ENCODE data around the gene ABCB8. TPM values are rescaled to one million over a fixed set of nuclear protein-coding genes. Genes with fewer than 3 reads are reported as not detected.
A peak's percentile ranks its signal among the peaks of the same experiment; 100 is the strongest.

Gene ABCB8
- total and polyA plus RNA-seq, 9 of the 15 experiments (the other 6 are each of a cell fraction or from before 2014, with no cell fraction given) = 7.6 to 106 (median 36.3) TPM

GRCh38 chr7:151083071-151083823 is 55.0 kb downstream of the ABCB8 start, which contains the start of gene TMUB1:
Gene TMUB1, minus strand, starts transcription at chr7:151083493. Its CDS starts 930 bp downstream, at chr7:151082563.
- FAIRE-seq = no peak
- in situ Hi-C loops (cut with MboI) (no loop called here), intact Hi-C loops (cut with micrococcal nuclease) (loop anchor here (1.0 to 10.0 kb wide), 2 partner anchors 55 to 768 kb away; partner anchors contain the start of gene ABCB8)
- Histone ChIP-seq H3K27ac (ENCODE audit: extremely low read depth, low read depth, low read length) (peak within 1 kb of the TSS; percentile 94), H3K9me3 (replicated peaks; ENCODE audit: control insufficient read depth, insufficient read depth, low read depth, low read length) (no peaks in the 10 kb centered on the region), H3K4me3 (peak within 1 kb of the TSS; percentile 89), H3K4me2 (ENCODE audit: insufficient read depth, low read length) (peak within 1 kb of the TSS; percentile 97), H3K9ac (ENCODE audit: insufficient read depth in 1 of 2, low read depth in 2 of 2, low read length in 2 of 2) (peak within 1 kb of the TSS; percentile 94 to 97), H4K20me1 (replicated peaks; ENCODE audit: control insufficient read depth, insufficient read depth, low read length) (peaks cover 13% of the 10 kb centered on the region), H3K9me1 (ENCODE audit: control insufficient read depth, insufficient read depth, low read length) (no peaks in the 10 kb centered on the region), H2AFZ (ENCODE audit: low read depth, low read length) (peak within 1 kb of the TSS; percentile 81), H3K27me3 (ENCODE audit: control insufficient read depth in 2 of 2, insufficient read depth in 2 of 2, low read length in 2 of 2) (no peaks in the 10 kb centered on the region), H3K4me1 (replicated peaks in 1 of 2; ENCODE audit: control insufficient read depth in 2 of 2, insufficient read depth in 2 of 2, low read length in 2 of 2) (peaks cover 52 to 83% of the 10 kb centered on the region in 2 experiments), H3K79me2 (ENCODE audit: control insufficient read depth, insufficient read depth, low read length) (peaks cover 66% of the 10 kb centered on the region), H3K36me3 (ENCODE audit: control insufficient read depth, insufficient read depth, low read length) (peaks cover 32% of the 10 kb centered on the region)
- WGBS (ENCODE audit: insufficient coverage, low coverage, missing lambda C conversion rate) = 2% methylated on average over 67 of the region's 69 CpGs
- ChIA-PET POLR2A (interaction anchor here (0.6 to 3.5 kb wide), 7 partner anchors 9 to 179 kb away, joined by 3 to 24 read pairs (median 3); no protein-coding TSS in a partner anchor), CTCF (ENCODE audit: low intra/inter-chr PET ratio) (no interaction called here)
- ATAC-seq = peak; percentile 38
- DNase-seq (ENCODE audit: extremely low read depth in 1 of 4, low spot score in 3 of 4) = peak; percentile 80 to 95 (median 83)
- no TSS peak for BruUV-seq (replicated peaks)
- TF ChIP-seq PBX2 (CRISPR knock-in tag; IDR thresholded peaks at IDR 0.05; ENCODE audit: low read depth) = no peak
- no peak for TF ChIP-seq PBX2 (tag; conservative IDR thresholded peaks at IDR 0.05; ENCODE audit: low read depth)
- peak; percentile 22 for TF ChIP-seq TBP (optimal IDR thresholded peaks at IDR 0.05; ENCODE audit: low read depth, low read length)
- no peak for TF ChIP-seq KAT8 (IDR thresholded peaks at IDR 0.05; ENCODE audit: low read depth)
- TF ChIP-seq E2F4 (CRISPR knock-in tag; IDR thresholded peaks at IDR 0.05; ENCODE audit: low read depth) = no peak
- no peak; the same call in 1 of the 2 replicates for TF ChIP-seq ZNF511 (CRISPR knock-in tag; IDR thresholded peaks at IDR 0.05)
- no peak for TF ChIP-seq POLR3A (IDR thresholded peaks at IDR 0.05; ENCODE audit: borderline replicate concordance, extremely low read depth, insufficient read depth, insufficient read length)
- TF ChIP-seq HIVEP1 (CRISPR knock-in tag; IDR thresholded peaks at IDR 0.05) = no peak
- TF ChIP-seq ADNP (tag; IDR thresholded peaks at IDR 0.05) = no peak
- TF ChIP-seq SMARCB1 (IDR thresholded peaks at IDR 0.05; ENCODE audit: insufficient read length, low read depth) = no peak
- no peak for TF ChIP-seq PREB (CRISPR knock-in tag; IDR thresholded peaks at IDR 0.05)
- no peak for TF ChIP-seq RBM22 (IDR thresholded peaks at IDR 0.05; ENCODE audit: low read depth, low read length, poor library complexity, severe bottlenecking)
- no peak for TF ChIP-seq SMAD1 (IDR thresholded peaks at IDR 0.05; ENCODE audit: low read depth, low read length, partially characterized antibody)
- no peak for TF ChIP-seq FOXO4 (CRISPR knock-in tag; IDR thresholded peaks at IDR 0.05)

All from K562 (cell line).